Epithelial cell of proximal tubule (primary cell): ENCODE data around the gene ANKHD1. TPM values are rescaled to one million over a fixed set of nuclear protein-coding genes. Genes with fewer than 3 reads are reported as not detected.
A peak's percentile ranks its signal among the peaks of the same experiment; 100 is the strongest.

ENCODE experiments used
- DNase-seq: peaks from one replicate; pipeline ENCODE4 v3.0.0-alpha.2; 2011; ENCODE audit warnings: low read depth
- H3K4me3 ChIP-seq: 2 replicates; pipeline ENCODE4 v1.5.1; 2011; ENCODE audit warnings: low read depth, mild to moderate bottlenecking, low read length
- total RNA-seq: library from RNA; depleted of rRNA; stranded (reverse); fragments of >200 nt; gene quantifications from 2 replicates; pipeline ENCODE4 v1.2.3, GENCODE V29; 2015
- TF ChIP-seq, protein P1 (sequence below): conservative IDR thresholded peaks from 2 replicates; pipeline ENCODE4 v1.5.1; 2012; ENCODE audit warnings: low read depth, mild to moderate bottlenecking, low read length

The ANKHD1 gene
- total RNA-seq, 1 donor from 2014 or later = 32.6 TPM

DNA sequence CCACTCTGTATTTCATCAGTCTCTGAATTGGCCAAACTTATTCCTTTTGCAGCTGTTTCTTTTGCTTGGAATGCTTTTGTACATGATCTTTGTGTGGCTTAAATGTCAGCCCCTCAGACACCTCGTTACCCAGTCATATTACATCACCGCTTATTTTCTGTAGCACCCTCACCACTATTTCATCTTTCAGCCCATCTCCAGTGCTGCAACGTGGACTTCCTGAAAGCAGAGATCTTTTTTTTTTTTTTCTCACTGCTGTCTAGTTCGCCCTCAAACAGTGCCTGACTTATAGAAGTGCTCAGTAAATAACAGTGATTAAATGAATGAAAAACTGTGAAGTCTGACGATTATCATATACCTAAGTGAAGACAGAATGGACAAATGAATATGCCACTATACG, 154.8 kb downstream of the ANKHD1 start:
- no peak for DNase-seq
- peak overlapping the region; percentile 88 for H3K4me3 ChIP-seq
- TF ChIP-seq, protein P1, sequence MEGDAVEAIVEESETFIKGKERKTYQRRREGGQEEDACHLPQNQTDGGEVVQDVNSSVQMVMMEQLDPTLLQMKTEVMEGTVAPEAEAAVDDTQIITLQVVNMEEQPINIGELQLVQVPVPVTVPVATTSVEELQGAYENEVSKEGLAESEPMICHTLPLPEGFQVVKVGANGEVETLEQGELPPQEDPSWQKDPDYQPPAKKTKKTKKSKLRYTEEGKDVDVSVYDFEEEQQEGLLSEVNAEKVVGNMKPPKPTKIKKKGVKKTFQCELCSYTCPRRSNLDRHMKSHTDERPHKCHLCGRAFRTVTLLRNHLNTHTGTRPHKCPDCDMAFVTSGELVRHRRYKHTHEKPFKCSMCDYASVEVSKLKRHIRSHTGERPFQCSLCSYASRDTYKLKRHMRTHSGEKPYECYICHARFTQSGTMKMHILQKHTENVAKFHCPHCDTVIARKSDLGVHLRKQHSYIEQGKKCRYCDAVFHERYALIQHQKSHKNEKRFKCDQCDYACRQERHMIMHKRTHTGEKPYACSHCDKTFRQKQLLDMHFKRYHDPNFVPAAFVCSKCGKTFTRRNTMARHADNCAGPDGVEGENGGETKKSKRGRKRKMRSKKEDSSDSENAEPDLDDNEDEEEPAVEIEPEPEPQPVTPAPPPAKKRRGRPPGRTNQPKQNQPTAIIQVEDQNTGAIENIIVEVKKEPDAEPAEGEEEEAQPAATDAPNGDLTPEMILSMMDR = no peak

DNA sequence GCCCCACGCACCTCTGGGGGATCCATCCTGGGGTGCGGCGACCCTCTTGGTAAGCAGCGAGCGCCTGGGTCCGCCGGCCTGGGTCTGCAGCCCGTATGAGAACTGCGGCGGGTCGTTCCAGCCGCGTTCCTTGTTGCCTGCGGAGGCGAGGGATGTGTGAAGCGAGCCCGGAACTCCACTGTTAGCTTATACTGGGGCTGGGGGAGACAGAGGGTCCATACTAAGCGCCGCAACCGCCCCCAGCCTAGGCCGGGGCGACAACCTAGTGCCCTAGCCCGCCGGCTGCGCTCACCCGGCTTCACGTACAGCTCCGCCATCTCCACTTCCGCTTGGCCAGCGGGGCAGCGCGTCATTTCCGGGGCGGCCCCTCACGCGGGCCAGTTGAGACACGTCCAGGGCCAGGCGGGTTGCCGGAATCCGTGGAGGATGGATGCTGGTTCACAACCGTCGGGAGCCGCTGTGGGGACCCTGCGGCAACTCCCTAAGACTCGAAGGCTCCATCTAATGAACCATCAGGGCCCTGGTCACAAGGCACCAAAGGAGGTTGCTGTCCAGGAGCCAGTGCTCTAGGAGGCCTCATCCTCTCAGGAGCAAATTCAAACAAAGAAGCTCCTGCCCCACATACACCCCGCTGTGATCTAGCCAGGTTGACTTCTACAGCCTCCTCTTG, 155.6 kb downstream of the ANKHD1 start, which contains the start of gene SRA1:
Gene SRA1 (minus strand): TSS at position 338 of the 670 bp plus-strand sequence. CDS start 21 bp downstream, at position 317.
- no peak for DNase-seq
- H3K4me3 ChIP-seq = peak within 1 kb of the TSS; percentile 88
- TF ChIP-seq, protein P1 = peak; percentile 4

DNA sequence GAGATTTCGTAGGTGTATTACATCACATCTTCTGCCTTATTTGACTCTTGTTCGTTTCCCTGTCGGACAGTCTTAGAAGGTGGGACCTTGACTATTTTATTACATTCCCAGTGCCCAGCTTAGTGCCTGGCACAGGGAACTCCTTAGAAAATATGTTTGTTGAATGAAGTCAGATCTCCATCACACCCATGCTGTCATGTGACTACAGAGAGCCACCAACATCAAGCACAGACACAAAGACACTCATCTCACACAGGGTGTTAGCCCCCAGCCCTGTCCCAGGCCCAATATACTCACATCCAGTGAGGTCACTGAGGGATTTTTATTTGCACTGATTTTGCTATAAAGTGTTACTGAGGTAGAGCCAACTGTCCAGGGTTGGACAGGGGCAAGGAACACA, 156.3 kb downstream of the ANKHD1 start:
- TF ChIP-seq, protein P1 = no peak
- H3K4me3 ChIP-seq = no peak overlapping the region
- no peak for DNase-seq

DNA sequence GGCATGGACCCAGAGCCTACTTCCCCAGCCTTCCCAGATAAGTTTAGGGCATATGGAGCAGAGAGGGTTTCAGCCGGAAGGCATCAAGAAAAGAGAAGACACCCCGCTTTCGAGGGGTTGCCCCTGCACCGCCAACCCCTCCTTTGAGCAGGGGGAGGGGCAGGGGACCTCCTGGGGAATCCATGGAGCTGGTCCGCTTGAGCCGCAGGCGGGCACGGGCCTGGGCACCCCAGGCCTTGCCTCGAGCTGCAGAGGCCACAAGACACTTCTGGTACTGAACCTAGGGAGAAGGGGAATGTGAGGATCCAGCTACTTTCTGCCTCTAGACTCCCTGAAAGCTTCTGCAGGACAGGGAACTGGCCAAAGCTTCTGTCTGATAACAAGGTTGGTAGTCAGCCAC, 156.9 kb downstream of the ANKHD1 start:
- TF ChIP-seq, protein P1 = no peak
- DNase-seq = no peak
- no peak overlapping the region for H3K4me3 ChIP-seq

DNA sequence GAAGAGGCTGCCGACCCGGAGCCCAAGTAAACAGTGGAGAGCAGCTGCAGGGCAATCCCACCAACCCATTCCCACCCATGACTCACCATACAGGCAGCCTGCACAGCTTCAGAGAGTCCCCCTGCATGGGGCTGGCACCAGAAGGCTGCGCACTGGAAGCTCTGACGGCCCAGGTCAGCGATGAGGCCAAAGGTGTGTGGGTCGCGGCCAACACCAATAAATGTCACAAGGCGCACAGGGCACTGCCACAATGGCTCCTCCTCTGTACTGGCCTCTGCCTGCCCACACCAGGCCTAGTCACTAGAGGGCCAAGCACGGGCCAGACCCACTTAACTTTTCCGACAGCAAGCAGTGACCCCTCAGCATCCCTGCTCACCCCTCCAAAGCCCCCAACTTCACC, 158.6 kb downstream of the ANKHD1 start:
- TF ChIP-seq, protein P1 = no peak
- no peak for DNase-seq
- H3K4me3 ChIP-seq = no peak overlapping the region

DNA sequence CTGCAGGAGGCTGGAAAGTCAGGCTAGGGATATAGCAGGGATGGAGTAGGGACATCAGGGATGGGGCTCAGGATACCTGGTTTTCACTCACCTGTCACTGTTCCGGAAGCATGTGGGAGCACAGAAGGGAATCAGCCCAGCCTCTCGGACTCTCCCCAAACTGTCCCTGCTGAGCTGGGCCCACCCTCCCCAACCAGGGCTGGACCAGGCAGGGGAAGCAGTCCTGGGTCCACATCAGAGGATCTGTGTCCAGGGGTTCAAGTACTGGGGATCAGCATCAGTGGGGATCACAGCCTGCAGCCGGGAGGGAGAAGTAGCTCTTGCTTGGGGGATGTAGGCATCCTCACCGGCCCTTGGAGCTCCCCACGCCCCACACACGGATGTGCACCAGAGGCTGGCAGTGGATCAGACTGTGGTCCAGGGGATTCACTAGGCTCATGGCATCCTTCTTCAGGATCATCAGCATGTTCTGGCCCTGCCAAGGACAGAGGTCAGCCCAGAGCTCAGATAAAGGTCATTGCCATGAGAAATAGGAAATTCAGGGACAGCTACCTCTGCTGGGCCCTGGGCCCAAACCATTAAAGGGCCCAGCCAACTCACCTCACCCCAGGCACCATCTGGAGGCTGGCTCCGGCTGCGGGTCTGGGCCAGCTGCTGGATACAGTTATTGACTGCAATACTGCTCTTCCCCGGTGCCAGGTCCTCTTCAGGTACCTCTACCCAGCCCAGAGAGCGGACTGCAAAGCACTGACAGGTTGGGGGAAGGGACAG, 160.3 kb downstream of the ANKHD1 start:
- TF ChIP-seq, protein P1 = no peak
- DNase-seq = no peak
- H3K4me3 ChIP-seq = no peak overlapping the region

DNA sequence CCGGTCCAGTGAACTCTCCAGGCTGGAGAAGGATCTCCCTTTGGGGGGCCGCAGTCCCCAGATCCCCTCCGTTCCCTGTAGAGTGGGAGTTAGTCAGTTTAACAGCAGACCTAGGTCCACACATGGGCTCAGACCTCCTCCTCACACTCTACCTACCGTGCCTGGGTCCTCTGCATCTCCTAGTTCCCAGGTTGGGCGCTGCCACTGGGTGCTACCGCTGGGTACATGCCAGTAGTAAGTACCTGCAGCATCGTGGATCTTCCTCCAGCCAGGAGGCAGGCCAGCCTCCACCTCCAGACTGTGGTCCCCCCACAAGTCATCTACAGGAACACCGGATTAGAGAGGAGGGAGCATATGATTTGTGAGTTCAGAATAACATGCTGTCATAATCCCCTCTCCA, 162.0 kb downstream of the ANKHD1 start:
- TF ChIP-seq, protein P1 = no peak
- DNase-seq = no peak
- peak overlapping the region; percentile 82 for H3K4me3 ChIP-seq
